Activated B cell treated with CpG ODN at 0.5 μM for 24 hours (primary cell): ENCODE data around the gene WFIKKN1. TPM values are rescaled to one million over a fixed set of nuclear protein-coding genes. Genes with fewer than 3 reads are reported as not detected.

ENCODE experiments used
- ATAC-seq: fragments of 200-7000 bp; cut with Tn5 transposase; one replicate; pipeline ENCODE4 v1.10.0; 2021; ENCODE audit warnings: low read depth, mild to moderate bottlenecking, moderate library complexity
- CTCF ChIA-PET: fragments of 350-600 bp; sonication (Branson Sonifier 250); formaldehyde crosslinking; loops from one replicate; lab custom pipeline; 2021; ENCODE audit warnings: antibody characterized with exemption; lab: Charles Lee
- POLR2A ChIA-PET: fragments of 350-600 bp; sonication (Branson Sonifier 250); formaldehyde crosslinking; loops from one replicate; lab custom pipeline; 2021; ENCODE audit warnings: antibody characterized with exemption; lab: Charles Lee
- DNase-seq: peaks from one replicate; pipeline ENCODE4 v3.0.0; 2022
- H3K27ac Mint-ChIP-seq: one replicate; pipeline ENCODE4 v1.8.0; 2020; ENCODE audit warnings: mixed read lengths
- H3K27me3 Mint-ChIP-seq: one replicate; pipeline ENCODE4 v1.8.0; 2021; ENCODE audit warnings: mixed read lengths
- H3K36me3 Mint-ChIP-seq: one replicate; pipeline ENCODE4 v1.8.0; 2021; ENCODE audit warnings: low read depth, mixed read lengths
- H3K4me1 Mint-ChIP-seq: one replicate; pipeline ENCODE4 v1.8.0; 2021; ENCODE audit warnings: mixed read lengths
- H3K4me3 Mint-ChIP-seq: one replicate; pipeline ENCODE4 v1.8.0; 2020; ENCODE audit warnings: mild to moderate bottlenecking, mixed read lengths
- H3K9me3 Mint-ChIP-seq: one replicate; pipeline ENCODE4 v1.8.0; 2020; ENCODE audit warnings: mixed read lengths
- CTCF ChIP-seq: fragments of 200-600 bp; IDR thresholded peaks from one replicate; pipeline ENCODE4 v1.8.0; 2022; ENCODE audit warnings: antibody characterized with exemption, mild to moderate bottlenecking
- intact Hi-C: fragments of 100-400 bp; cut with micrococcal nuclease; formaldehyde crosslinking; loops from one replicate; pipeline ENCODE4 v1.15.1; 2024
- total RNA-seq: library from RNA; stranded (reverse); gene quantifications from 2 replicates; pipeline ENCODE4 v1.2.3, GENCODE V29; 2022

Gene WFIKKN1
- total RNA-seq, 1 donor from 2014 or later, result 0.47 TPM

GRCh38 chr16:659618-660017, 28.8 kb downstream of the WFIKKN1 start:
- CTCF ChIA-PET, result no interaction called here
- no peak for TF ChIP-seq CTCF
- Mint-ChIP-seq H3K27me3 (no peaks in the 10 kb centered on the region), H3K27ac (no peak overlapping the region), H3K4me3 (no peak overlapping the region), H3K4me1 (peaks cover 7% of the 10 kb centered on the region), H3K9me3 (no peaks in the 10 kb centered on the region), H3K36me3 (no peaks in the 10 kb centered on the region)
- POLR2A ChIA-PET, result interaction anchor here (0.6 to 1.9 kb wide), 3 partner anchors 10 to 23 kb away, joined by 3 to 11 read pairs (median 6); partner anchors contain the start of genes METTL26 and WDR90
- DNase-seq (no peak), ATAC-seq (no peak)
- intact Hi-C loops, result loop anchor here (1.0 to 2.0 kb wide), 6 partner anchors 10 to 267 kb away; partner anchors contain the start of genes METTL26 and WDR90

- ATAC-seq (no peak), DNase-seq (no peak)
- CTCF ChIA-PET, result no interaction called here
- TF ChIP-seq CTCF, result no peak
- intact Hi-C loops, result loop anchor here (1.0 to 2.0 kb wide), 6 partner anchors 11 to 267 kb away; partner anchors contain the start of genes METTL26 and WDR90
- Mint-ChIP-seq H3K4me1 (peaks cover 7% of the 10 kb centered on the region), H3K27me3 (no peaks in the 10 kb centered on the region), H3K9me3 (no peaks in the 10 kb centered on the region), H3K36me3 (no peaks in the 10 kb centered on the region), H3K27ac (no peak overlapping the region), H3K4me3 (no peak overlapping the region)
- POLR2A ChIA-PET, result interaction anchor here (0.6 to 1.9 kb wide), 3 partner anchors 20 to 24 kb away, joined by 4 to 11 read pairs (median 6); partner anchors contain the start of genes METTL26 and STUB1
These were observed 29.3 kb downstream of the WFIKKN1 start for GRCh38 chr16:660132-660458.

- Mint-ChIP-seq H3K4me1 (peaks cover 7% of the 10 kb centered on the region), H3K36me3 (no peaks in the 10 kb centered on the region), H3K27me3 (no peaks in the 10 kb centered on the region), H3K9me3 (no peaks in the 10 kb centered on the region), H3K4me3 (peak overlapping the region; percentile 55), H3K27ac (no peak overlapping the region)
- no peak for TF ChIP-seq CTCF
- POLR2A ChIA-PET, result interaction anchor here (1.4 to 1.9 kb wide), 2 partner anchors 20 to 24 kb away, joined by 4 to 11 read pairs; partner anchors contain the start of genes METTL26 and STUB1
- intact Hi-C loops, result loop anchor here (1.0 to 2.0 kb wide), 6 partner anchors 11 to 268 kb away; partner anchors contain the start of genes METTL26 and WDR90
- peak; percentile 91 for ATAC-seq
- peak; percentile 61 for DNase-seq
- CTCF ChIA-PET, result no interaction called here
These were observed 29.8 kb downstream of the WFIKKN1 start for GRCh38 chr16:660459-661183.

GRCh38 chr16:661184-661821, 30.5 kb downstream of the WFIKKN1 start:
- Mint-ChIP-seq H3K9me3 (no peaks in the 10 kb centered on the region), H3K36me3 (no peaks in the 10 kb centered on the region), H3K4me1 (peaks cover 7% of the 10 kb centered on the region), H3K27ac (no peak overlapping the region), H3K4me3 (peak overlapping the region; percentile 19), H3K27me3 (no peaks in the 10 kb centered on the region)
- no peak for TF ChIP-seq CTCF
- ATAC-seq (no peak), DNase-seq (no peak)
- CTCF ChIA-PET, result no interaction called here
- intact Hi-C loops, result loop anchor here (2.0 kb wide), 4 partner anchors 17 to 269 kb away; partner anchors contain the start of gene METTL26
- POLR2A ChIA-PET, result interaction anchor here (1.4 to 1.9 kb wide), 2 partner anchors 19 to 25 kb away, joined by 4 to 11 read pairs; partner anchors contain the start of genes METTL26 and STUB1

GRCh38 chr16:662095-662494, 31.3 kb downstream of the WFIKKN1 start:
- H3K4me3 Mint-ChIP-seq, result no peak overlapping the region
- TF ChIP-seq CTCF, result no peak
- peaks cover 7% of the 10 kb centered on the region for H3K4me1 Mint-ChIP-seq
- DNase-seq, result no peak
- POLR2A ChIA-PET, result no interaction called here
- no peaks in the 10 kb centered on the region for H3K9me3 Mint-ChIP-seq
- no peaks in the 10 kb centered on the region for H3K27me3 Mint-ChIP-seq
- intact Hi-C loops, result no loop called here
- CTCF ChIA-PET, result no interaction called here
- no peak overlapping the region for H3K27ac Mint-ChIP-seq
- no peaks in the 10 kb centered on the region for H3K36me3 Mint-ChIP-seq
- no peak for ATAC-seq
